PC-9 (cell line): ENCODE data around the gene CETN3.

Experiments used
- EZH2 ChIP-seq: fragments of 200-600 bp; sonication (generic); IDR thresholded peaks from 2 replicates; pipeline ENCODE4 v1.8.0; 2017; ENCODE audit warnings: antibody characterized with exemption, low read depth
- TF ChIP-seq, protein P1 (sequence below): fragments of 200-600 bp; sonication (generic); conservative IDR thresholded peaks from 2 replicates; pipeline ENCODE4 v1.6.1; 2017; ENCODE audit warnings: mixed run types, antibody characterized with exemption, mild to moderate bottlenecking, moderate library complexity

DNA sequence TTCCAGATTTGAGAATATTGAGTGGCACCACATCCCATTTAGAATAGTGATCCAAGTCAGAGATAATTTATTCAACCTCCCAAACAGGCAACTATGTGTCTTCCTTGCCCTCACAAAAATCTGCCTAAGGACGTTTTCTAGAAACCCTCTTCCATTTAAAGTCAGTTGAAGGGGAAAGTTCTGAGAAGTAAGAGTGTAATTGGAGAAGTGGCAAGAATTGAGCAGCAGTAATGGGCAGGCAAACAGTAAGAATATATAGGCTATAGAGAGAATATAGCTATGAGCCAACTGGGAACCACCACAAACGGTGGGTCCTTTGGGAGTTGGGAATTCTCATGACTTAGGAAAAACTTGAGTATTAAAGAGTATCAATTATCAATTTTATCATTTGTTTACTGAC is 31.1 kb upstream of the CETN3 start:
- TF ChIP-seq, protein P1, sequence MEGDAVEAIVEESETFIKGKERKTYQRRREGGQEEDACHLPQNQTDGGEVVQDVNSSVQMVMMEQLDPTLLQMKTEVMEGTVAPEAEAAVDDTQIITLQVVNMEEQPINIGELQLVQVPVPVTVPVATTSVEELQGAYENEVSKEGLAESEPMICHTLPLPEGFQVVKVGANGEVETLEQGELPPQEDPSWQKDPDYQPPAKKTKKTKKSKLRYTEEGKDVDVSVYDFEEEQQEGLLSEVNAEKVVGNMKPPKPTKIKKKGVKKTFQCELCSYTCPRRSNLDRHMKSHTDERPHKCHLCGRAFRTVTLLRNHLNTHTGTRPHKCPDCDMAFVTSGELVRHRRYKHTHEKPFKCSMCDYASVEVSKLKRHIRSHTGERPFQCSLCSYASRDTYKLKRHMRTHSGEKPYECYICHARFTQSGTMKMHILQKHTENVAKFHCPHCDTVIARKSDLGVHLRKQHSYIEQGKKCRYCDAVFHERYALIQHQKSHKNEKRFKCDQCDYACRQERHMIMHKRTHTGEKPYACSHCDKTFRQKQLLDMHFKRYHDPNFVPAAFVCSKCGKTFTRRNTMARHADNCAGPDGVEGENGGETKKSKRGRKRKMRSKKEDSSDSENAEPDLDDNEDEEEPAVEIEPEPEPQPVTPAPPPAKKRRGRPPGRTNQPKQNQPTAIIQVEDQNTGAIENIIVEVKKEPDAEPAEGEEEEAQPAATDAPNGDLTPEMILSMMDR: no peak
- no peak for TF ChIP-seq EZH2
